GM21381 (cell line): ENCODE measurements around the gene GATA3.
A peak's percentile ranks its signal among the peaks of the same experiment; 100 is the strongest.
"Not testable (repeated sequence)": the region's sequence is repeated elsewhere in the genome, so short reads cannot be mapped to it uniquely, and the experiment has no call there.

Experiments
- ATAC-seq: cut with Tn5 transposase; IDR thresholded peaks from one replicate; pipeline ENCODE4 v1.9.1; 2021; ENCODE audit warnings: mild to moderate bottlenecking, moderate library complexity; ENCODE audit not compliant: unreplicated experiment

GATA3 gene

DNA sequence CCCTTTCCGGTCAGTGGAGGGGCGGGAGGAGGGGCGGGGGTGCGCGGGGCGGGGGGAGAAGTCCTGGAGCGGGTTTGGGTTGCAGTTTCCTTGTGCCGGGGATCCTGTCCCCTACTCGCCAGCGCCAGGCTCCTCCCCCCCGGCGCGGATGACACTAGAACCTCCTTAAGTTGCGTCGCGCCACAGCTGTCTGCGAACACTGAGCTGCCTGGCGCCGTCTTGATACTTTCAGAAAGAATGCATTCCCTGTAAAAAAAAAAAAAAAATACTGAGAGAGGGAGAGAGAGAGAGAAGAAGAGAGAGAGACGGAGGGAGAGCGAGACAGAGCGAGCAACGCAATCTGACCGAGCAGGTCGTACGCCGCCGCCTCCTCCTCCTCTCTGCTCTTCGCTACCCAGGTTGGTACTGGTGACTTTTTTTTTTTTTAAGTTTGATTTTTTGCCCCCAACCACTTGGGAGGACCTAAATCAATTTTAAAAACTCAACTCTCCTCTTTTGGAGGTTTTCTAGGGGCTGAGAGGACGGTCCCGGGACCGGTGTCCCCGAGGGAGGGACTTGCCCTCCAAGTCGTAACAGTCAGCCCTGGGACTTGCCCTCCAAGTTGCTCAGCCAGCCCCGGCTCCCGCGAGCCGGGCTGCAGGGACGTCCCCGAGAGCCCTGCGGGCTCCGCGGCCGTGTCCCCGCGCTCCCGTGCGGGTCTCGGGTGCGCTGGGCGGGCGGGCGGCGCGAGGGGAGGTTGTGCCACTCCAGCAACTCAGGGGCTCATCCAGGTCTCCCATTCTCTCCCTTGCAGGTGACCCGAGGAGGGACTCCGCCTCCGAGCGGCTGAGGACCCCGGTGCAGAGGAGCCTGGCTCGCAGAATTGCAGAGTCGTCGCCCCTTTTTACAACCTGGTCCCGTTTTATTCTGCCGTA, at the start of gene GATA3:
GATA3 (plus strand) TSS at position 195 of the 914 bp plus-strand sequence. CDS start 968 bp downstream, outside the sequence.
- peak; percentile 35 for ATAC-seq

DNA sequence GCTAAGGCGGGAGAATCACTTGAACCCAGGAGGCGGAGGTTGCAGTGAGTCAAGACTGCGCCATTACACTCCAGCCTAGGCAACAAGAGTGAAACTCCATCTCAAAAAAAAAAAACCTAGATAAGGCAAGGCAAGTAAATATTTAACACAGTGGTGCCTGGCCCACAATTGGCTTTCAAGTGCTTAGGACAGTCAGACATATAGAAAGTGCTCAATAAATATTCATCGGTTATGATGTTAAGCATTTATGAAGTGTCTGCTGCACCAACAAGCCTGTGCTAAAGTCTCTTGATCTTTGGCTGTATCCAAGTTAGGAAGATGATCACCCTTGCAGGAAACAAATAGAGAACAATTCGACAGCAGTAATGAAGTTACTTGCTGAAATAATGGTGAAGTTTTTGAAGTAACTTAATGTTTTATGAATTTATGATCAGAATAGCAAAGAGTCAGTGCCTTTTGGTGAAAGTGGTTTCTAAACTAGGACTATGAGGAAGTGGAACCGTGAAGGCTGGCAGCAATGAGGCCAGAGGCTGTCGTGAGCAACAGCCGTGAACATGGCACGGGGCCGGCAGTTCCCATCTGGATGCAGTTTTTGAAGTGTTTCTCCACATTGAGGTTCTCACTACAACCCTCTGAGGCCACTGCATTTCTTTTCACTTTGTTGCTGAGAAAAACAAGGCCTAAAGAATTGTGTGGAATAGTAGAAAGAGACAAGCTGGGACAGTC, 48.1 kb upstream of the GATA3 start:
- no peak for ATAC-seq

DNA sequence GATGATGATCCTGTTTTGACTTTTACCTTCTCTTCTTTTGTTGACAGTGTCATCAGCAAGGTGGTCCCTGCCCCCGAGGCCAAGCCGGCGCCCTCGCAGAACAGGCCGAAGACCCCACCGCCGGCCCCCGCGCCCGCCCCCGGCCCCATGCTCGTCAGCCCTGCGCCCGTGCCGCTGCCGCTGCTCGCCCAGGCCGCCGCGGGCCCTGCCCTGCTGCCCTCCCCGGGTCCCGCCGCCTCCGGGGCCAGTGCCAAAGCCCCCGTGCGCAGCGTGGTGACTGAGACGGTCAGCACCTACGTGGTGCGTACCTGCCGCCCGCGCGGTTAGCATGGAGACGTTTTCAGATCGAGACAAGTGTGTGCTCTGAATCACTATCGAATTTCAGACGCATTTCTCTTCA, 45.5 kb upstream of the GATA3 start:
- no peak for ATAC-seq

DNA sequence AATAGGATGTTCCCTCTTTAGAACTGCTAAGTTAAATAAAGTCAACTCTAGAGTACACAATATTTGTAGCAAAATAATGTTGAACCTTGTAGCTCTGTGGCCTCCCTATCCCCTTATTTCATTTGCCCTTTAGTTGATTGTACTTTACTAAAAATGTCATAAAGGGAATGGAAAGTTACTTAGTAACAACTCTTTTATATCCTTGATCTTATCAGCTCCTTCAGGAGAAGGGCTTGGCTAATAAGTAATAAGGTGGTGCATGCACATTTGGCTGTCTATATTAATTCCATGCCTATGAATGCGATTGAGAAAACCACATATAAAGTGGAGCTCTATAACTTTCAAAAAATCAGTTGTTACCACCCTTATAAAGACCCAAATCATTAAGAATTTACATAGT, 41.5 kb upstream of the GATA3 start:
- ATAC-seq = no peak

DNA sequence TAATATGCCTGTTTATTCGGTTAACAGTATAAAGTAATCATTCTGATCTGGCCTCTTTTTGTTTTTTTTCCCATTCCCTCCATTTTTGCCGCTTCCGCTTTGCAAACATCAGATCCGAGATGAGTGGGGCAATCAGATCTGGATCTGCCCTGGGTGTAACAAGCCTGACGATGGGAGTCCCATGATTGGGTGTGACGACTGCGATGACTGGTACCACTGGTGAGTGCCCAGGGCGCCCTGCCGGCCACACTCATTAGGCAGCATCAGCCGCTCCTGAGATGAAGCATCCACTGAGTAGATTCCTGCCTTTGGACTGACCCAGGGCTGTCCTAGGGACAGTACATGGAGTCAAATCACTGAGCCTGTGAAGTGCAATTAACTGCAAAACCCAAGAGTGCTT, 40.9 kb upstream of the GATA3 start:
- ATAC-seq = no peak

DNA sequence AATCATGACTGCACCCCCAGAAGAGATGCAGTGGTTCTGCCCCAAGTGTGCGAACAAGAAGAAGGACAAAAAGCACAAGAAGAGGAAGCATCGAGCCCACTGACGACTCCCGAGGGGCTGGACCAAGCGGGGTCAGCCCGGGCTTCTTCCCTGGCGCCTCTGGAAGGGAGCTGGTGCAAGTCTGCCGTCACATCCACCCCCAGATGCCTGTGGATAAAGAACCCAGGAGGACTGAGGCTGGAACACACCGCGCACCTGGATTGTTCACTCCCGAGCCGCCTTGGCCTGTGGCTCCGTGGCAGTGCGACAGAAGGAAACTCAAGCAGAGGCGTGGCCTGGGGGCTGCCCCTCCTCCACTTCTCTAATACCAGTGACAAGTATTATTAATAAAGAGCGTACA, 39.8 kb upstream of the GATA3 start:
- no peak for ATAC-seq

DNA sequence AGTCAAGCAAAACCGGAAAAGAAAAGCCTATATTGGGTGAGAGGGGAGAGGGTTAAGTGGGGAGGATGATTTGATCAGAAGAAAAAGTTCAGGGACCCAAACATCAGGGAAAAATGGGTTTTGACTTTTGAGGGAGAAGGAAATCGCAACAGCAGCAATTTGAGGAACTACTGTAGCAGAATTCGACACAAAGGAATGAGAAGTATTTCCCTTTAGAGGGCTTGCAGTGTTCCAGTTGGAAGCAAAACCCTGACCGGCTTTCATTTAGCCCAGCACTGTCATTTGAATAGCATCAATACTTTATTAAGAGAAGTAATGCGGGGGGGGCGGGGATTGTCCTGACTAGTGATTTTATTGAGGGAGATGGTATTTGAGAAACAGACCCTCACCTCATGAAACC, 37.2 kb upstream of the GATA3 start:
- no peak for ATAC-seq

DNA sequence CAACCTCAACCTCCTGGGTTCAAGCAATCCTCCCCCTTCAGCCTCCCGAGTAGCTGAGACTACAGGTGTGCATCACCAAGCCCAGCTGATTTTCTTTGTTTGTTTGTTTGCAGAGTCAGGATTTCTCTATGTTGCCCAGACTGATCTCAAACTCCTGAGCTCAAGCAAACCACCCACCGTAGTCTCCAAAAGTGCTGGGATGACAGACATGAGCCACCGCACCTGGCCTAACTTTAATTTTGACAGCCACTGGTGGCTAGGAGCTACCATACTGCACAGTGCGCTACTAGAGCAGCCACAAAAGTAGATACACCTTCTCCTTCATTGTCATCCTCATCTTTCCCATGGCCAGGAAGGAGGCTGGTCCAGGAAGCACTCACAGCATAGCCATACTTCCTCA, 31.2 kb upstream of the GATA3 start:
- no peak for ATAC-seq

DNA sequence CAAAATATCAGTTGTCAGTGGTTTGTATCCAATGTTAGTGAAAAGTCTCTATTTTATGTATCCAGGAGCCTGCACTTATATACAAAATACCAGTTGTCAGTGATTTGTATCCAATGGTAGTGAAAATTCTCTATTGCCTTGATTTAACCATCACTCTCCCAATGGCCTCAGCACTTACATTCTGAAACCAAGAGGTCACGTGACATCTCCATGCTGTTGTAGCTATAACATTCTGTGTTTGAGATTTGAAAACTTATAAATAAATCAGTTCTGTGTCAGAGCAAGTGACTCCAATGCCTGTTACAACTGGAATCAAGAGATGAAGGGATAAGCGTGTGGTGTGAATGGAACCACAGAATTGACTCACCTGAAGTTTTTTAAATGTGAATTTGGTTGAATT, 30.6 kb upstream of the GATA3 start:
- ATAC-seq = no peak

DNA sequence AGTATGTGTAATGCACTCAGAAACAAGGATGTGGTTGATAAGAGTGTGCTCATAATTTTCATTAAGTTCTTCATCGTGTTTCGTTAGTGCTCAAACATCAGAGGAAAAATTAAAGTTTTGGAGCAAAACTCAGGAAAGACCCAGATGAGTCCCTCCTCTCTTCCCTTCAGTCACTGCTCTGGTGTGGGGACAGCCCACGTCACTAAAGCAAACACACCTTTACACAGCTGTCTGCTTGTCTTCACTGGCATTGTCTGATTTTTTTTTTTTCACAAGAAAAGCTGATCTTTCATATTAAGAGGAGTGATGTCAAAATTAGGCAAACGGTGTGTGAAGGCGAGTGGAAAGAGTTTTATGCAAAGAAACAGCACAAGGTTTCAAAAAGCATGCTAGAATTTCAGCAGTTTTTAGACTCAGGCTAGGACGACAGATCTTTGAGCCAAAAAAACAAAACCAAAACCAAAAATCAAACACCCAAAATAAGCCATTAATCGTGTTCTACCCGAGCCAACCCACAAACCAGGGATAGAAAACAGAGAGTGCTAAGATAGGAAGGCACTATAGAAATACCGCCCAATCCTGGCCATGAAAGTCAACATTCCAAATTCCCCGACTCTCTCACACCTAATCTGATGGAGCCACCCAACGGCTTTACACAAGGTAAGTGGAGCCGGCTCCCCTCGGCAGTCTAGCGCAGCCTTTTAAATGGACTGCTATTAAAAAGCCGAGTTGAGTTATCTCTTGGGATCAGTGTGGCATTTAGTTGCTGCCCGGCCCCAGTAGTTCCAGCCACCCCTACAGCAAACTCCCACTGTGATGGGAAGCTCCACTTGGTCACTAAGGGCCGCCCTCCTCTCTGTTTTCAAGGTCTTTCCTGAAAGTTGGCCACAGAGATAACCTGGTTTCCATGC, 27.9 kb upstream of the GATA3 start:
- no peak for ATAC-seq

DNA sequence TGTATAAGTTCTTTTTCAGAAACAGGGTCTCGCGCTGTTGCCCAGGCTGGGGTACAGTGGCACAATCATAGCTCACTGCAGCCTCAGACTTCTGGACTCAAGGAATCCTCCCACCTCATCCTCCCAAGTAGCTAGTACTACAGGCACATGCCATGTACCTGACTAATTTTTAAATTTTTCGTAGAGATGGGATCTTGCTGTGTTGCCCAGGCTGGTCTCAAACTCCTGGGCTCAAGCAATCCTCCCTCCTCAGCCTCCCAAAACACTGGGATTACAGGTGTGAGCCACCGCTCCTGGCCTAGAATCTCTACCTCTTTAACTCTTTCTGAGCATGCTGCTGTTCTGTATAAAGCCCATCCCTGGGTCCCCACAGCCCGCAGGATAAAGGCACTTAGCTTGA, 23.3 kb upstream of the GATA3 start:
- ATAC-seq = not testable (repeated sequence)

DNA sequence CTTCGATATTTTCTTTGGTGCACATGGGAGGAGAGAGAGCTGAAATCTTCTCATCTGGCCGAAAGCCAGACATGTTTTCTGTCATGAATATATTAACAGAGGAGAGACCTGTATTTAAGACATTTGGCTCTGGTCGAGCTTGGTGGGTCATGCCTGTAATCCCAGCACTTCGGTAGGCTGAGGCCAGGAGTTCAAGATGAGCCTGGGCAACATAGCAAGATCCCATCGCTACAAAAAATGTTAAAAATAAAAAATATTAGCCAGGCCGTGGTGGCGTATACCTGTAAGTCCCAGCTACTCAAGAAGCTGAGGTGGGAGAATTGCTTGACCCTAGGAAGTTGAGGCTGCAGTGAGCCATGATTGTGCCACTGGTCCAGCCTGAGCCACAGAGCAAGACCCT, 21.9 kb upstream of the GATA3 start:
- no peak for ATAC-seq

DNA sequence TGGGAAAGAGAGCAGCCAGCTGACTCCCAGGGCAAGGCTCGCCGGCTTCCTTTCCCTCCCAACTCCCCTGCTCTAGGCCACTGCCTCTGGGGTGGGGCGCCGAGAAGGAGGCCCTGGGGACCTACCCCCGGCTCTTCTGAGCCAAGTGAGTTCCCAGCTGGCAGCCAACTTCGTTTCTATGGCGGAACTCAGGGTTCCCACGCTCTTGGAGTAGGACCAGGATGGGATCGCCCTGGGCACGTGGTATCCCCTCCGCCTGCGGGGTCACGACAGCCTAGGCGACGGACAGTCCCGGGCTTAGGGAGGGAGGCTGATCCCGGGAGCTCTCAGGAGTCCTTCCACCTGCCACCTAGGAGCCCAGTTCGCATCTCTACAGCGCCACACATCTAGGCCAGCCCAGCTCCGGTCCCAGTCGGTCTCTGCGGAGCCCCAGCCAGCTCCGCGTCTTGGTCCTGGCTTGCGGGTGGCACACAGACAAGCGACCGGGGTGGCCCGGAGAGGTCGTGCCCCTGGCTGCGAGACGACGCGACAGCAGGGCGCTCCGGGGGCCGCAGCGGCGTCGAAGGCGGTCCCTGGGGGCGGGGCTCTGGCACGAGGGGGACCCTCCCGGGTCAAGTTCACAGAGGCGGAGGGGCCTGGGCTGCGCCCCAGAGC, 20.5 kb upstream of the GATA3 start:
- no peak for ATAC-seq

DNA sequence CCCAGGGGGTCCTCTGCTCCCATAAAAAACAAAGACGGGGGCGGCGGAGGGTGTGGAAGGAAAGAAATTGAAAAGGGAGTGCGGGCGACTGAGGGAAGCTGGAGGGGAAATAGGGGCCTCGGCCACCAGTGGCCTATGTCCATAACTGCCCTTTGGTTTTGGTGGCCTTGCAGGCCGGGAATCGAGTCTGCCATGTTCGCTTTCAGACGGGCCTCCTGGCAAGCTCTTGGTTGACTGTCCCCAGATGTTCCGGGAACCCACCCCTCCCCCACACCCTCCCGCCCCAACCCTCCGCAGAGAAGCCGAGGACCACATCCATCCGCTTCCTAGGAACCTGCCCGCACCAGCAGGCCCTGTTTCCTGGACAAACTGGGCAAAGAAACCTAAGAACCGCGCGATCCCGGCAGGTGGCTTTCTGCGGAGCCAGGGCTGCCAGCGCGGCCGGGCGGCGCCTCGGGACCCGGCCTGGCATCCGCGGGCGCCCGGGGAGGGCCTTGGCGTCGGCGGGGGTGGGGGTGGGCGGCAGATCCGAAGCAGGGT, 20.0 kb upstream of the GATA3 start:
- ATAC-seq = no peak

DNA sequence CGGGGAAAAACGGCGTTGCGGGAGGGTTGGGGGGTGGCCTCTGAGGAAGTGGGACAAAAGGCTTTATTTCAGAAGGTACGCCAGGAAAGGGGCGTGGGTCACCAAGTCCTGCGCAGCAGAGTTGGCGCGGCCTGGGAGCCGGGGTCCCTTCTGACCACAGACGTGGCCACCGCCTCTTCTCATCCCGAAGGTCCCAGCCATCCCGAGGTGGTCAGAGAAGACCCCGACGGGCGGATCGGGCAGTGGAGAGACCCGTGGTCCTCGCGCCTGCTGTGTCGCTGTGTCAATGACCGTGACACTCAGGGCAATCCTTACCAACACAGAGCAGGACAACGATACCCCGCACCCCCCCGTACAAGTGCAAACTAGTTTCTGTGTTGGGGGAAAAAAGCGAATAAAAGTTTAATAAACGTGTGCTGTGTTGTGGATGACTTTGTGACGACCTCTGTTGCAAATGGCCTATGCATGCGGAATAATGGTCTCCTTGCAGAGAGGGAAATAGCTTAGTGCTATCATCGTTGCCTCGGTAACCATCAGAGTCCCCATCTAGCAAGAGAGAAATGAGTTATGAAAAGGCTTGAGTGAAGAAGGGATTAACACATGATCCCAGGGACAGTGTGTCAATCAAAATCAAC, 19.4 kb upstream of the GATA3 start:
- no peak for ATAC-seq

DNA sequence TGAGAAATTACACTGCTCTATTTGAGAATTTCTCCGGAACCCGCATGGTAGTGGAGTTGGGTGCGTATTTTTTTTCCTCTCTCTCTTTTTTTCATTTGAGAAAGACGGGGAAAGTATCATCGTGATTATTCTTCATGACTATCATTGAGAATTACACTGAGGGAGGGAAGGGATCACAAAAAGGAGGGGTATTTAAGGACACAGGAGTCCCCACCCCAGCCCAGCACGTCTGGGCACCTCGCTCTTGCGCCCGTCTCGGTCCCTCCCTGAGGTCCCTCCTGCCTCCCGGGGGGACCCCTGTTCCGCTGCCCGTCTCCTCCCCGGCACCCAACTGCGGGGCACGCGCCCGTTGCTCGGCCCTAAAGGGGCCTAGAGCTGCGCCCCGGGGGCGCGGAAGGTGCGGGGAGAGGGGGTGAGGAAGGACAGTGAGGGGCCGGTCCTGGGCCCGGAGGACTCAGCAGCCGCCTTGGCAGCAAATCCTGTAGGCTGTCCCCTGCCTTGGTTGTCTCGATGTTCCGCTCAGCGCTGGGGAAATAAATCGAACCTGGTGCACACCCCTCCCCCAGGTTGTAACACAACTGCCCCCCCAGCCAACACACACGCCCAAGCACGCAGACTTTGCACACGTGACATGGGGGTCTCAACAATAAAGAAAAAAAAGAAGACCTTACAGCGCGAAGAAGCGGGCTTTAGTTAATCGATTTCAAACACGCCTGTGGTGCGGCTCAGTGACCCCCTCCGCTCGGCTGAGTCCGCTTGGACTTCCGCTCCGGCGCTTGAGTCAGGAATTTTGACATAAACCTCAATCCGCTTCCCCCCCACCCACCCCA, 18.6 kb upstream of the GATA3 start:
- no peak for ATAC-seq

DNA sequence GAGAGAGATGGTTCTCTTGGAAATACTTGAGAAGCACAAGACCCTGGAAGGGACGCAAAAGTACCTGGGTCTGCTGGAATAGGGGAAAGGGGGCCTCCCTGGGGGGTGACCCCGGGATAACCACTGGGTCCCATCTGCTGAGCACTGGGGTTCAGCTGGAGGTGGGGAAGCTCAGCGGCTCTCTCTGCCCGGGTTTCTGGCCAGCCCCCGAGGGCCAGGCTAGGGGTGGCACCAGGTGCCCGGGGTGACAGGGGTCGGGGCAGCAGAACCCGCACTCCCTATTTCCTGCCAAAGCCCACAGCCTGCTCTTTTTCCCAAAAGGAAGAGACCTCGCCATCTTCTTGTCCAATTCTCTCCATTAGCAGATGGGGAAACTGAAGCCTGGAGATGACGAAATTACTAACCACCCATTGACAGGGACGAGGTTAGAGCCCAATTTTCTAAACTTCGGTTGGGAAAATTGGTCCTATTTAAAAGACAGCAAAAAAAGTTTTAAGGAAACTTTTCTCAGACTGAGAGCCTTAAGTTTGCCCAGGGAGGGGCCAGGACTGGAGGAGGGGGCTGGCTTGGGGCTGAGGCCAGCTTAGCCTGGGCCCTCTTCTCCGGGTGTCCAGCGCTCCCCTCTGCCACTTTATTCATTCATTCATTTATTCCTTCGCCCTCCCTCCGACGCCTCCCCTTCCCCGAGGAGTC, 17.8 kb upstream of the GATA3 start:
- ATAC-seq = no peak

DNA sequence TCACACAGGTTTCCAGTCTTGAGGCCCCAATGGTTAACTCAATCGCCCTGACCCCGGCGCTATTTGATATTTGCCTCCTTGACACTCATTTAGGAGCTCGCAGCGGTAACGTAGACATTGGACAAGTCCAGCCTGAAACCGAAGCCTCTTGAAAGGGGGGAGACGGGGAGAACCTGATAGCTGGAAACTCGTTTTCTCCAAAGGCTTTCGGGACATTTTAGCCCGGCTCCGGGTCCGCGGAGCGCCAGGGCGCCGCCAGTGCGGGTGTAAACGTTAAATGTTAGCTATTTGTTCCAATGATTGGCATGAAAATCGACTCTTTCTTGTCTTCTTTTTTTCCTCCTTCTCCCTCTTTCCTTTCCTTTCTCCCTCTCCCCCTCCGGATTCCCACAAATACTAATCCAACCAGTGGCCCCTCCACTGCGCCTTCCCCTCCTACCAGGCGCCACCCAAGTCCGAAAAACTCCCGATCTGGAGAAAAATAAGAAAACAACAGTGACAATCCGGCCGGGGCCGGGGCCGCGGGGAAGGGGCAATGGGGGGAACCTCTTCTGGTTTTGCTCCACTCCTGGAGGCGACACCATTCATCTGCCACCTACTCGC, 17.2 kb upstream of the GATA3 start:
- no peak for ATAC-seq
